K562 (cell line): Measurements from ENCODE around the gene PACS1. TPM values are rescaled to one million over a fixed set of nuclear protein-coding genes. Genes with fewer than 3 reads are reported as not detected.

Experiments
- ATAC-seq: fragments of 200-7000 bp; cut with Tn5 transposase; 3 replicates; pipeline ENCODE4 v1.9.1; 2020; ENCODE audit warnings: moderate library complexity
- BruUV-seq: library from RNA; stranded (reverse); fragments of 400-500 nt; replicated peaks from 2 replicates; lab custom pipeline; 2021; lab: Mats Ljungman, UMichigan
- CTCF ChIA-PET: fragments of 300-600 bp; formaldehyde crosslinking; extraction: SDS; loops from one replicate; lab custom pipeline; 2021; ENCODE audit warnings: low intra/inter-chr PET ratio; lab: Yijun Ruan, JAX
- POLR2A ChIA-PET: fragments of 300-600, 350-650 bp; sonication (Branson Sonifier 250); formaldehyde crosslinking; extraction: SDS; loops from one replicate; lab custom pipeline; 2021; ENCODE audit warnings: antibody characterized with exemption, inconsistent platforms; lab: Yijun Ruan, JAX
- DNase-seq, 4 experiments: peaks; one replicate each; pipeline versions ENCODE4 v3.0.0 to v3.0.0-alpha.2; 2011 to 2018; ENCODE audit warnings: low spot score in 3 of 4, mixed read lengths in 3 of 4; ENCODE audit errors: extremely low read depth in 1 of 4
- FAIRE-seq: peaks from 2 replicates; lab custom pipeline; 2011; peaks lifted over from hg19 to GRCh38; lab: Jason Lieb, UNC
- H2AFZ ChIP-seq: 2 replicates; pipeline ENCODE4 v1.6.0; 2011; ENCODE audit warnings: low read depth, low read length, control low read depth, inconsistent platforms
- H3K27ac ChIP-seq: fragments of 200-600 bp; 3 replicates; pipeline ENCODE4 v1.8.0; 2011; ENCODE audit warnings: low read depth, mild to moderate bottlenecking, control low read depth, inconsistent platforms, low read length, moderate library complexity, mixed read lengths; ENCODE audit errors: extremely low read depth
- H3K27me3 ChIP-seq, 2 experiments: fragments of 300-600 bp in 1 of 2; 2 replicates in 1 of 2; 3 replicates in 1 of 2; pipeline versions ENCODE4 v1.6.0 to v1.8.0; 2011; ENCODE audit warnings: inconsistent platforms in 2 of 2, low read length in 2 of 2, mild to moderate bottlenecking in 1 of 2, mixed read lengths in 1 of 2, moderate library complexity in 1 of 2; ENCODE audit not compliant: control insufficient read depth in 2 of 2, insufficient read depth in 2 of 2
- H3K36me3 ChIP-seq: fragments of 300-600 bp; 3 replicates; pipeline ENCODE4 v1.8.0; 2011; ENCODE audit warnings: mild to moderate bottlenecking, low read length, inconsistent platforms; ENCODE audit not compliant: control insufficient read depth, insufficient read depth
- H3K4me1 ChIP-seq, 2 experiments: fragments of 200-600 bp in 1 of 2; replicated peaks in 1 of 2; 2 replicates in 1 of 2; 3 replicates in 1 of 2; pipeline versions ENCODE4 v1.5.1 to v1.8.0; 2011; ENCODE audit warnings: inconsistent platforms in 2 of 2, low read length in 2 of 2, mild to moderate bottlenecking in 1 of 2, mixed read lengths in 1 of 2, moderate library complexity in 1 of 2; ENCODE audit not compliant: control insufficient read depth in 2 of 2, insufficient read depth in 2 of 2
- H3K4me2 ChIP-seq: 2 replicates; pipeline ENCODE4 v1.6.1; 2011; ENCODE audit warnings: low read length, control low read depth, inconsistent platforms, mixed read lengths; ENCODE audit not compliant: insufficient read depth
- H3K4me3 ChIP-seq: fragments of 200-600 bp; sonication (generic), shearing (Covaris generic); 2 replicates; pipeline ENCODE4 v1.5.1; 2016; ENCODE audit warnings: control low read depth, inconsistent platforms
- H3K79me2 ChIP-seq: fragments of 200-600 bp; 3 replicates; pipeline ENCODE4 v1.8.0; 2011; ENCODE audit warnings: low read length, inconsistent platforms; ENCODE audit not compliant: control insufficient read depth, insufficient read depth
- H3K9ac ChIP-seq, 2 experiments: 2 replicates each; pipeline versions ENCODE4 v1.6.0 to v1.6.1; 2011; ENCODE audit warnings: low read depth in 2 of 2, low read length in 2 of 2, control low read depth in 1 of 2, inconsistent platforms in 1 of 2, mild to moderate bottlenecking in 1 of 2, mixed read lengths in 1 of 2; ENCODE audit not compliant: insufficient read depth in 1 of 2
- H3K9me1 ChIP-seq: one replicate; pipeline ENCODE4 v1.6.0; 2011; ENCODE audit warnings: inconsistent platforms, mild to moderate bottlenecking, low read length, moderate library complexity; ENCODE audit not compliant: control insufficient read depth, insufficient read depth
- H3K9me3 ChIP-seq: replicated peaks from 2 replicates; pipeline ENCODE4 v1.5.1; 2011; ENCODE audit warnings: low read depth, low read length, inconsistent platforms; ENCODE audit not compliant: control insufficient read depth, insufficient read depth
- H4K20me1 ChIP-seq: replicated peaks from 2 replicates; pipeline ENCODE4 v1.6.1; 2011; ENCODE audit warnings: low read length, inconsistent platforms, mixed read lengths; ENCODE audit not compliant: control insufficient read depth, insufficient read depth
- CREM ChIP-seq: IDR thresholded peaks from 2 replicates; pipeline ENCODE4 v1.6.1; 2014; ENCODE audit warnings: antibody characterized with exemption, low read depth
- DMBX1 ChIP-seq: fragments of 250-450 bp; sonication (Bioruptor Pico); IDR thresholded peaks from 2 replicates; pipeline ENCODE4 v1.8.0; 2022; ENCODE audit warnings: inconsistent platforms, mild to moderate bottlenecking, moderate library complexity, borderline replicate concordance
- ERF ChIP-seq: fragments of 450-650 bp; formaldehyde crosslinking; IDR thresholded peaks from 2 replicates; pipeline ENCODE4 v1.4.0; 2020; ENCODE audit warnings: mild to moderate bottlenecking, mixed read lengths
- IRF2 ChIP-seq: sonication (generic); formaldehyde crosslinking; IDR thresholded peaks from 2 replicates; pipeline ENCODE4 v1.8.1; 2022; ENCODE audit warnings: mild to moderate bottlenecking, missing genetic modification reagents
- NFIC ChIP-seq: fragments of 450-650 bp; IDR thresholded peaks from 2 replicates; pipeline ENCODE4 v1.6.1; 2017; ENCODE audit warnings: mild to moderate bottlenecking, inconsistent platforms
- NFRKB ChIP-seq: fragments of 450-650 bp; IDR thresholded peaks from 2 replicates; pipeline ENCODE4 v1.6.1; 2016; ENCODE audit warnings: low read depth
- PKNOX1 ChIP-seq: fragments of 450-650 bp; IDR thresholded peaks from 2 replicates; pipeline ENCODE4 v1.6.1; 2016
- ZBTB9 ChIP-seq: fragments of 450-650 bp; formaldehyde crosslinking; IDR thresholded peaks from 2 replicates; pipeline ENCODE4 v1.4.0; 2020; ENCODE audit warnings: mild to moderate bottlenecking, moderate library complexity
- ZFX ChIP-seq: sonication (generic); formaldehyde crosslinking; IDR thresholded peaks from 2 replicates; pipeline ENCODE4 v1.8.0; 2022; ENCODE audit warnings: mild to moderate bottlenecking, missing genetic modification reagents, moderate library complexity
- WGBS: fragments of 100-300 bp; shearing (Covaris generic); methylation state at CpG from one replicate; pipeline ENCODE4 v1.1.6; 2016; ENCODE audit warnings: low coverage, mixed read lengths; ENCODE audit not compliant: insufficient coverage; ENCODE audit errors: missing lambda C conversion rate; 5-methylcytosine and 5-hydroxymethylcytosine counted together
- in situ Hi-C: fragments of 300-500 bp; cut with MboI; formaldehyde crosslinking; loops from 4 replicates; pipeline ENCODE4 v1.15.0; 2018; ENCODE audit warnings: inconsistent platforms, mixed read lengths
- intact Hi-C: fragments of 100-400 bp; cut with micrococcal nuclease; formaldehyde crosslinking; loops from 2 replicates; pipeline ENCODE4 v1.14.2; 2022
- polyA plus RNA-seq, 8 experiments: library from polyadenylated mRNA; depleted of rRNA in 4 of 8; stranded (reverse) in 5 of 8; unstranded in 3 of 8; fragments of >200 nt; fragmentation: Nextera tagmentation in 2 of 8; fragmentation: Illumina TruSeq in 1 of 8; extraction: Ambion mirVana in 2 of 8; extraction: Trizol in 1 of 8; gene quantifications; 2 replicates each; pipeline versions ENCODE4 v1.2.1 to v1.2.3, GENCODE V29; 2011 to 2014; ENCODE audit warnings: inconsistent platforms in 1 of 8, missing spikeins in 1 of 8
- total RNA-seq, 7 experiments: library from RNA; depleted of rRNA in 6 of 7; stranded (reverse); fragments of >200 nt in 6 of 7; fragmentation: Illumina TruSeq in 2 of 7; extraction: Trizol in 2 of 7; gene quantifications; 2 replicates each; pipeline versions ENCODE4 v1.2.1 to v1.2.3, GENCODE V29; 2011 to 2021; ENCODE audit warnings: low replicate concordance in 1 of 7

PACS1 gene
- total and polyA plus RNA-seq, 9 of the 15 experiments (the other 6 are each of a cell fraction or from before 2014, with no cell fraction given): 0.34 to 28.1 (median 8.5) TPM

GRCh38 chr11:66126808-66127555 lies 56.9 kb downstream of the PACS1 start (continued):
- TF ChIP-seq PKNOX1 (peak; percentile 48), ZFX (CRISPR knock-in tag) (no peak), ERF (no peak), ZBTB9 (CRISPR knock-in tag) (no peak), CREM (0 out of 2 replicates have a peak, but pooled peaks have one; percentile 15), DMBX1 (CRISPR knock-in tag) (no peak)

GRCh38 chr11:66130978-66131377 lies 60.9 kb downstream of the PACS1 start:
- CTCF ChIA-PET: interaction anchor here (0.7 kb wide), 1 partner anchor 62 kb away, joined by 3 read pairs; no protein-coding TSS in a partner anchor
- 45% methylated on average over 3 of the region's 3 CpGs for WGBS
- Histone ChIP-seq H3K79me2 (no peaks in the 10 kb centered on the region), H2AFZ (no peak overlapping the region), H3K36me3 (no peaks in the 10 kb centered on the region), H3K4me3 (no peak overlapping the region), H4K20me1 (no peaks in the 10 kb centered on the region), H3K9me1 (no peaks in the 10 kb centered on the region), H3K27me3 (no peaks in the 10 kb centered on the region), H3K9ac (no peak overlapping the region), H3K4me1 (peaks cover 0 to 7% of the 10 kb centered on the region in 2 experiments; a peak in 2 of 5 replicates), H3K27ac (no peak overlapping the region), H3K9me3 (no peaks in the 10 kb centered on the region), H3K4me2 (no peak overlapping the region)
- POLR2A ChIA-PET: no interaction called here
- no peak for DNase-seq
- BruUV-seq: no TSS peak
- intact Hi-C loops (no loop called here), in situ Hi-C loops (no loop called here)
- ATAC-seq: no peak
- TF ChIP-seq IRF2 (CRISPR knock-in tag) (no peak), NFRKB (no peak), NFIC (peak; percentile 70)
- no peak for FAIRE-seq
